Fibroblast of mammary gland (primary cell): ENCODE measurements around the gene CAP2.

ENCODE experiments used
- DNase-seq: peaks from one replicate; pipeline ENCODE4 v3.0.0-alpha.2; 2010; ENCODE audit warnings: low read depth
- H3K4me3 ChIP-seq: 2 replicates; pipeline ENCODE4 v1.5.1; 2011; ENCODE audit warnings: low read depth, mild to moderate bottlenecking, low read length, moderate library complexity; ENCODE audit not compliant: control insufficient read depth
- CTCF ChIP-seq: conservative IDR thresholded peaks from 2 replicates; pipeline ENCODE4 v1.5.1; 2011; ENCODE audit warnings: low read depth, low read length, inconsistent platforms; ENCODE audit not compliant: control insufficient read depth, insufficient read depth

Gene CAP2

GRCh38 chr6:17457405-17457804, 64.0 kb downstream of the CAP2 start:
- H3K4me3 ChIP-seq: no peak overlapping the region
- no peak for TF ChIP-seq CTCF
- no peak for DNase-seq

GRCh38 chr6:17457956-17458355, 64.6 kb downstream of the CAP2 start:
- no peak for DNase-seq
- no peak overlapping the region for H3K4me3 ChIP-seq
- no peak for TF ChIP-seq CTCF

GRCh38 chr6:17458966-17459365, 65.6 kb downstream of the CAP2 start:
- no peak overlapping the region for H3K4me3 ChIP-seq
- DNase-seq: no peak
- TF ChIP-seq CTCF: no peak

GRCh38 chr6:17460862-17461261, 67.5 kb downstream of the CAP2 start:
- no peak for DNase-seq
- TF ChIP-seq CTCF: no peak
- no peak overlapping the region for H3K4me3 ChIP-seq

- no peak for TF ChIP-seq CTCF
- DNase-seq: no peak
- no peak overlapping the region for H3K4me3 ChIP-seq
These were observed 72.8 kb downstream of the CAP2 start for GRCh38 chr6:17466147-17466546.

- no peak overlapping the region for H3K4me3 ChIP-seq
- no peak for DNase-seq
- TF ChIP-seq CTCF: no peak
These were observed 73.3 kb downstream of the CAP2 start for GRCh38 chr6:17466707-17467106.
